ENCODE measurements around the gene TOM1L2. TPM values are rescaled to one million over a fixed set of nuclear protein-coding genes. Genes with fewer than 3 reads are reported as not detected.

The TOM1L2 gene
- total RNA-seq, 1 experiment from 2014 or later, result 35.5 TPM

DNA sequence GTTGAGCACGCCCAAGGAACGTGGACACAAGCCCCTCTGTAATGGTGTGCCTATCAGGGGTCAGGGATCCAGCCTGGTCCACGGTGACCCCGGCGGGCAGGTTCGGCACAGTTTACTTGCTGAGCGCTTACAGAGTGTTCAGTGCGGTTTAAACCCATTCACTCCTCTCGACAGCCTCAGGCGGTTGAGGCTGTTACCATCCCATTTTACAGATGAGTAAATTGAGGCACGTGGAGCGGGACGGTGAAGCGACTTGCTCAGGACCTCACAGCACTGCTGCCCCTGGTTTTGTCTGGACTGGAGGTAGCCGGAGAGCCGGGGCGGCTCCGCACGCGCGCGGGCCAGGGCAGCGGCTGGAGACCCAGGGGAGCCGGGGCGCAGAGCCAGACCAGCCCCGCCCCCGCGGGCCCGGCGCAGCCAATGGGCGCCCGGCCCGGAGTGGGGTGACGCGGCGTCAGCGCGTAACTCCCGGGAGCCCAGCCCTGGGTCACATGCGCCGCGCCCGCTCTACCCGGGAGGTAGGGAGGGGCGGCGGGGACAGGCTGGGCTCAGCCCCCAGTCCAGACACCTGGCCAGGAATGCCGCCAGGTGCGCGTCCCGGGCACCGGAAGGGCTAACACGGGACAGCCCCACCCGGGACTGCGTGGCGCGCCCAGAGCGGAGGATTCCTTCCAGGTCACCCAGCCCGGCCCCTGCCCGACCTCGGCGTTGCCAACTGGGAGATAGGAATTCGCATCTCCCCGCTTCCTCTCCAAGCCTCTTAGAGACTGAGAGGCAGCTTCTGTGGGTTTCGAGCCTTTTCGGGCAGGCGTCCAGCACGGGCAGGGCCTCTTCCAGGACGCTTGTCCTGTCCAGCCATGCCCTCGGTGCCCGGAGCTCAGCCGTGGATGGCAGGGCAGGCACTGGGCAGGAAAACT lies 132.2 kb downstream of the TOM1L2 start:
- CTCF ChIA-PET, result interaction anchor here (1.0 to 1.7 kb wide), 2 partner anchors 20 to 28 kb away, joined by 4 read pairs; no protein-coding TSS in a partner anchor
- peak overlapping the region; percentile 36 for H3K4me3 ChIP-seq (ENCODE audit: low read depth, low read length)

DNA sequence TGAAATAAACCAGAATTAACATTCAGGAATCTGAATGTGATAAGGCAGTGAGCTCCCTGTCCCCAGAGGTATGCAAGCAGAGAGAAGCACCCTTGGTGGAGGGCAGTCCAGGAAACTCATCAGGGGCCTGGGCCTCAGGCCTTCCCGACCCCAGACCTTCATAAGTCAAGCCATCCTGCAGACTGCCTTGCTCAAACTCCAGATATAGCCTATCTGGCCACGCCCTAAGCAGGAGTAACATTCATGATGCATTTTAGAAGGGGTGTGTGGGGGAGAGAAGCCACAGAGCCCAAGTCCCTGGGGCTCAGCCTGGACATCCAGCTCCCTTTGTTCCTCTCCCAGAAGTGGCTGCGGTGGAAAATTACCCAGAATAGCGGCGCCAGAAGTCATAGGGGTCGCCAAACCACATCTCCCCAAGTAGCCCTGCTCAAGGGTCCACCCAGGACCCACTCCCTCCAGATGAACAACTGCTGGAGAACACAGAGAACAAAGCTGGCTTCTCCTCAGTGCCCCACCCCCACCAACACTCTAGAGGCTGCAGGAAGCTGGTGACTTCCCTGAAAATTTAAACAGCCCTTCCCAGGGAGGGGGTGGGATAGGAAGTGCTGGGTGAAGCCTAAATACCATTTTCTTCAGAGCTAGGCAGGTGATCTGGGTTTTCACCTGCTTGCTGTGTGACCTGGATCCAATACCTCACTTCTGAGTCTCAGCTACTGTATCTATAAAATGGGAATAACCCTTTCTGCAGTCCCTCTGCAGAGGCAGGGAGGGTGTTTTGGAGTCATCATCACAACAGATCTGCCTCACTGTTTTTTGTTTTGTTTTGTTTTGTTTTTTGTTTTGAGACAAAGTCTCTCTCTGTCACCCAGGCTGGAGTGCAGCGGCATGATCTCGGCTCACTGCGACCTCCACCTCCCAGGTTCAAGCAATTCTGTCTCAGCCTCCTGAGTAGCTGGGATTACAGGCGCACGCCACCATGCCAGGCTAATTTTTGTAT lies 133.9 kb downstream of the TOM1L2 start:
- no peaks in the 10 kb centered on the region; the same call in 1 of the 2 replicates for H3K36me3 ChIP-seq (ENCODE audit: control insufficient read depth, insufficient read depth, low read length)

More for the DNA sequence above, 132.2 kb downstream of the TOM1L2 start:
- Mint-ChIP-seq H3K4me3 (ENCODE audit: unreplicated experiment) (peak overlapping the region; percentile 82), H3K4me1 (ENCODE audit: low read depth, unreplicated experiment) (peaks cover 32% of the 10 kb centered on the region), H3K36me3 (ENCODE audit: insufficient read depth, unreplicated experiment) (peaks cover 49% of the 10 kb centered on the region), H3K9me3 (ENCODE audit: unreplicated experiment) (no peaks in the 10 kb centered on the region), H3K27ac (ENCODE audit: unreplicated experiment) (peak overlapping the region; percentile 98), H3K27me3 (ENCODE audit: insufficient read depth, unreplicated experiment) (no peaks in the 10 kb centered on the region)
- Histone ChIP-seq H3K27me3 (replicated peaks; ENCODE audit: control insufficient read depth, insufficient read depth, low read length) (no peaks in the 10 kb centered on the region), H3K4me1 (peaks cover 49% of the 10 kb centered on the region), H3K36me3 (ENCODE audit: control insufficient read depth, insufficient read depth, low read length) (no peaks in the 10 kb centered on the region; the same call in 1 of the 2 replicates), H3K9me3 (no peaks in the 10 kb centered on the region)
- intact Hi-C loops (cut with micrococcal nuclease; ENCODE audit: unreplicated experiment), result loop anchor here (1.0 to 5.0 kb wide), 3 partner anchors 17 to 158 kb away; partner anchors contain the start of gene RAI1
- POLR2A ChIA-PET, result interaction anchor here (1.0 kb wide), 1 partner anchor 22 kb away, joined by 3 read pairs; no protein-coding TSS in a partner anchor
- no peak for TF ChIP-seq CTCF (IDR thresholded peaks at IDR 0.05; ENCODE audit: insufficient read depth in 1 of 2, low read depth in 1 of 2, low read length in 1 of 2, severe bottlenecking in 1 of 2, unreplicated experiment in 1 of 2)
- peak; percentile 97 to 98 for DNase-seq
- no TSS peak for BruUV-seq (replicated peaks)

More for the DNA sequence above, 133.9 kb downstream of the TOM1L2 start:
- Mint-ChIP-seq H3K4me3 (ENCODE audit: unreplicated experiment) (peak overlapping the region; percentile 82), H3K9me3 (ENCODE audit: unreplicated experiment) (no peaks in the 10 kb centered on the region), H3K27me3 (ENCODE audit: insufficient read depth, unreplicated experiment) (no peaks in the 10 kb centered on the region), H3K4me1 (ENCODE audit: low read depth, unreplicated experiment) (peaks cover 32% of the 10 kb centered on the region), H3K36me3 (ENCODE audit: insufficient read depth, unreplicated experiment) (peaks cover 62% of the 10 kb centered on the region), H3K27ac (ENCODE audit: unreplicated experiment) (peak overlapping the region; percentile 98)
- H3K4me3 ChIP-seq (ENCODE audit: low read depth, low read length), result no peak overlapping the region
- H3K4me1 ChIP-seq, result peaks cover 49% of the 10 kb centered on the region
- intact Hi-C loops (cut with micrococcal nuclease; ENCODE audit: unreplicated experiment), result no loop called here
- H3K27me3 ChIP-seq (replicated peaks; ENCODE audit: control insufficient read depth, insufficient read depth, low read length), result no peaks in the 10 kb centered on the region
- H3K9me3 ChIP-seq, result no peaks in the 10 kb centered on the region
- TF ChIP-seq CTCF (IDR thresholded peaks at IDR 0.05; ENCODE audit: insufficient read depth in 1 of 2, low read depth in 1 of 2, low read length in 1 of 2, severe bottlenecking in 1 of 2, unreplicated experiment in 1 of 2), result no peak
- no TSS peak for BruUV-seq (replicated peaks)
- ChIA-PET CTCF (interaction anchor here (1.3 kb wide), 1 partner anchor 81 kb away, joined by 5 read pairs; no protein-coding TSS in a partner anchor), POLR2A (interaction anchor here (0.5 to 0.9 kb wide), 2 partner anchors 14 to 134 kb away, joined by 4 to 6 read pairs; partner anchors contain the start of genes DRC3 and TOM1L2)
- peak; percentile 70 to 77 for DNase-seq
